NCI-H1436 (cell line): ENCODE data around the gene TMUB1.

Experiments used
- DNase-seq: peaks from one replicate; lab custom pipeline; 2025; lab: John Stamatoyannopoulos, UW

Gene TMUB1

DNA sequence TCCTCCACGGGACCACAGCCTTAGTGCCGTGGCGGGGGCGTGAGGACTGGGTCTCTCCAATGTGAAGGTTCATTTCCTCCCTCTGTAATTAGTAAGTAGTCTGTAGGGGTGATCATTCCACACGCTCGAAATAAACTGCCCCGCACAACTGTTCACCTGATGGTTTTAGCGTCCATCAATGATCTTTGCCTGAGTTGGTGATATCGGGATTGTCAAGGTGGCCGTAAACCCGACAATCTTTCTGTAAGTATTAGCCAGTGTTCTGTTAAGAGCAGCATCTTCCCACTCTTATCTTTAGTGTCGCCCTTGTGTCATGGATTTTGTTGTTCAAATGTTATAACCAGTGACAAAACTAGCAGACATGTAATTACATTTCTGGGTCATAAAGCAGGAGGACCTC is 20.7 kb upstream of the TMUB1 start:
- DNase-seq = no peak

DNA sequence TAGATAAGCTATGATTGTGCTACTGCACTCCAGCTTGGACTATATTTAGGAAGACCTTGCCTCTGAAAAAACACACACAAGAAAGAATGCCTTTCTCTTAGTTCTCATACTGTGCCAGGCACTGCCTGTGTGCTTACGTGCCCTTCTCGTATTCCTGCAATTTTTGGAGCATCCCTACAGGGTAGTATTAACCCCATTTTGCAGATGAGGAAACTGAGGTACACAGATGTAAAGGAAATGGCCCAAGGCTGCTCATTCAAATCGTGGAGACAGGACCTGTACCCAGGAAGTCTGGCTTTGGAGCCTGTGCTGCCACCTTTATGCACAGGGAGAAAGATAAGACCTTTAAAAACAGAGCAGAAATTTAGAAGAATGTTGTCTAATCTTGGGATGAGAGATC is 19.7 kb upstream of the TMUB1 start:
- no peak for DNase-seq

DNA sequence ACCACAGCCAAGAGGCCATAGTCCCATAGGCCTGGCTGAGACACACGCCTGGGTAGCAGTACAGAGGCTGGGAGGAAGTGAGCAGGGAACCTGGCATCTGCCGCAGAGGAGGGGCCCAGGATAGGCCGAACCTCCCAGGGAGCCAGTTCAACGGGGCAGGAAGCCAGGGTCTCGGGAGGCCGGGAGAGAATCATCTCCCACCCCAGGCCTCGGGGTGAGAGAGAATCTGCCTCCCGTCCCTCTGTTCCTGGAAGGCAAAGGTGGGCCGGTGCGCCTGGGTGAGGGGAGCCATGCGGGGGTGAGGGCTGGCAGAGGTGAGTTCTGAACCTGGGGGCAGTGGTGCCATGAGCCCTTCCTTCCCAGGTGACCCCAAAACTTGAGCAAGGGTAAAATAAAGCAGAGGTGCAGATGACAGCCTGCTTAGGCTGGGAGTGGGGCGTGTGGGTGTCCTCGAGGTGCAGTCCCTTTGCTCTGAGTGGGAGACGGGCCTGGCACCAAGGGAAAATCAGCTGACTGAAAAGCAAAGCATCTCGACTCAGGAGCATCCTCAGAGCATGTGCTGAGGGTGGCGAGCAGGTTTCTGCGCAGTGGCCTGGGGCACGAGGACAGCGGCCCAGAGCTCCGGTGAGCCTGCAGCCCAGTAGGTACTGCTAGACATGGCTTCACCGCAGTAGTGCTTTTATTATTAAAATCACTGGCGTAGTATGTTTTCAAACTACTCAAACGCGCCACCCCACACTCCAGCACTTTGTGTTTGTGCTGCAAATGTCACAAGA is 18.5 kb upstream of the TMUB1 start:
- DNase-seq = no peak

DNA sequence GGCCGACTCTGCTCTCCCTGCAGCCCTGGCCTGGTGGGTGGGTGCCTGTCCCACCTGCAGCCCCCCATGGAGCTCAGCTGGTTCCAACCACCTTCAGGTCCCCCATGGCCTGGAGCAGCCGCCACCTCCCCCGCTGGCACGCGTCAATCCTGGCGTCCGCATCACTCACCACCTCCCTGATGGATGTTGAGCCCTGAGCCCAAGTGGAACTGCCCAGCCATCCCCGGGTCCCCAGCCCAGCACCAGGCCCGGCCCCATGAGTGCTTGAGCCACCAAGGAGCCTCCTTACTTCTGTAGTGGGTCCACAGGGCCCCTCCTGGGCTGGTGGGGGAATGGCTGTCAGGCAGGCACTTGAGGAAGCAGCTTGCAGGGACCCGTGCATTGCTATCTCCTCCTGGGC is 17.6 kb upstream of the TMUB1 start:
- no peak for DNase-seq

DNA sequence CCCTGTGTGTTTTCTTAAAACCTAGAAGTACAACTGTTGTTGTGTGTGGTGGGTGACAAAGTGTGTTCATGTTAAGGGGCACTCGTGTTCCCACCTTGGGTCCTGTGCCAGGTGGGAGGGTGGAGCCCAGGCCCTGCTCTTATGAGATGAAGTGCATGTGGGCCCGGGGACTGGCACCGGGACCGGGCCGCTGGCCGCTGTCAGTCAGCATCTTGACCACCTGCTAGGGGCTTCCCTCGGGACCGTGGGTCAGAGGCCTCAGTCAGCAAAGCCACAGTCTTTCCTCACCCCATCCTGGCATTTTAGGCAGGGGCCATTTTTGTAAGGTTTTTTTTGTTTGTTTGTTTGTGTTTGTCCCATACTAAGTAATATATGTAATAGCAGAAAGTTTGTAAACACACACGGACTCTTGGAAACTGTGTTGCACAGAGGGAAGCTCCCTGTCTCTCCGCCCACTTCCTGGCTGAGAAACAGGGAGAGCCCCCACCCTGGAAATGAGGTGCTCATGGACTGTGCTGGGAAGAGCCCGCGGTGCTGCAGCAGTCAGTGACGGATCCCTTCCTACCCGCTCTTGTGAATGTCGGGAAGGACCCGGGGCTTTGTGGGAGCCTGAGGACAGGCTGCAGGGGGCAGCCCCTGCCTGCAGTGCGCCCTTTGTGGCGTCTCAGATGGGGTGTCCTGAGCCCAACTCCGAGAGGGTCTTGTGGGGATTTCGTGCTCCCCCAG is 16.4 kb upstream of the TMUB1 start:
- DNase-seq = no peak

DNA sequence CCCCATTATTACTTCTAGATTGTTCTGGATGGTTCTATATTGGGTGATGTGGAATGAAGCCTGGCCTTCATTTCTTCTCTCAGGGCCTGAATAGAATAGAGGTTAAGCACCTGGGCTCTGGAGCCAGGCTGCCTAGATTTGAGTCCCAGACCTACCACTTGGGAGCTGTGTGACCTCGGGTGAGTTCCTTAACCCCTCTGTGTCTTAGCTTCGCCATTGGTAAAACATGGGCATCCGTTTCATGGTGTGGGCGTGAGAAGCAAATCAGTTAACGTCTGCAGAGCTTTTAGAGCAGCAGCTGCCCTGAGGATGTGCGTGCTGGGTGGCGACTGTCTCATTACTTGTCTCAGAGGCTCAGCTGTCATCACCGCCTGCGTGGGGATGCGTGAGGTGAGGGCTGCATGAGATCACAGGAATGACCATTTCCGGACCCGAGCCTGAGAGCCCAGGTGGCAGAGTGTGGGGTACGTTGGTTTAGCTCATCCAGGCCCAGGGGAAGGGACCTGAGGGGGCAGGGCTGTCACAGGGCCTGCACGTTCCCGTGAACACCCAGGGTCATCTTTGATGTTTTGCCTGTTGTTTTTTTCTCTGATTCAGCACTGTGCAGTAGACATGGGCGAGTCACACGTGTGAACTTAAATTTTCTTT is 12.7 kb upstream of the TMUB1 start:
- no peak for DNase-seq

DNA sequence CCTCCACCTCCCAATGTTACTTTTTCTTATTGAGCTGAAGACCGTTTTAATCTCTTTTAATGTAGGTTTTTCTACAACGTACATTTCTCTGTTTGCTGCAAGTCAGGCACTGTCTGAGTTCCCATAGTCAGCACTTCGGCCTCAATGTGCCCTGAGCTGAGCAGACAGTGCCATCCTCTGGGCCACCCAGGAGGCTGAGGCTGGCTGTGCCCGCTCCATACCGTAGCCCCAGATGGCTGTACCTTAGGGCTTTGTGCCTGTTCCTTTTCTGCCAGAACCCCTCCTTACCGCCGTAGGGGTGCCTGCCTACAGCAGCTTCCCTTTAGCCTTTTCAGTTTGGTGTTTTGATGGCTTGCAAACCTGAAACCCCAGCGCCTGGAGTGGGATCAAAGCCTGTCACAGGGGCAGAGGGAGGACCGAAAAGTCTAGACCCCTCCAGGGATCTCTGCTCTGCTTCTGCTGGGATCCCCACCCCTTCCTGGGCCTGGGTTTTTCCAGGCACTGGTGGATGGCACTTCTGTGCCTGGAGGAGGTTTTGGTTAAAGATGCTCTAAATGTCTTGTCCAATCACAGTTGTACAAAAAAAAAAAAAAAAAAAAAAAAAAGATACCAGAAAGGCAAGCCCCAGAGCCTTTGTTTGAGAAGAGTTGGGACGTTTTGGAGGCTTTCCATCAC is 12.0 kb upstream of the TMUB1 start:
- DNase-seq = no peak

DNA sequence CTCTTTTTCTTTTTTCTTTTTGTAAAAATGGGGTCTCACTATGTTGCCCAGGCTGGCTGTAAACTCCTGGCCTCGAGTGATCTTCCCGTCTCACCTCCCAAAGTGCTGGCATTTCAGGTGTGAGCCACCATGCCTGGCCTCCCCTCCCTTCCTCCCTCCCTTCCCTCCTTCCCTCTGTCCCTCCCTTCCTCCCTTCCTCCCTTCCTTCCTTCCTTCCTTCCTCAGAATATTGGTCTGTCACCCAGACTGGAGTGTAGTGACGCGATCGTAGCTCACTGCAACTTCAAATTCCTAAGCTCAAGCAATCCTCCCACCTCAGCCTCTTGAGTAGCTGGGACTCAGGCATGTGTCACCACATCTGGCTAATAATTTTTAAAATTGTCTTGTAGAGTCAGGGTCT is 11.4 kb upstream of the TMUB1 start:
- no peak for DNase-seq

DNA sequence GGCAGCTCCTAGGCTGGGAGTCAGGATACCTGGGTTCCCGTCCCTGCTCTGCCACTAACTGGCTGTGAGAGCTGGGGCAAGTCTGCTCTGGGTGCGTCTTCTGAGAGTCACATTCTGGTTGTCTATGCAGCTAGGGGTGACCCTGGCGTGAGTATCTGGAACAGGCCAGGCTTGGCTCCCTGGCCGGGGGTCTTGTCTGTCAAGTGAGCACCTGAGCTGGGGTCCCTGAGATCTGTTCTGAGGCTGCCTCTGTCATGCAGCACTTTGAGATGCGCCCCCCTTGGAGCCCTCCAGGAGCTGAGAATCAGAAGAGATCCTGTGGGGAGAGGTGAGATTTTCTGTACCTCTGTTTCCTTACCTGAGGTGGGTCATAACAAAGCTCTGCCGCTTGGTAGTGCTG is 10.5 kb upstream of the TMUB1 start:
- DNase-seq = no peak

DNA sequence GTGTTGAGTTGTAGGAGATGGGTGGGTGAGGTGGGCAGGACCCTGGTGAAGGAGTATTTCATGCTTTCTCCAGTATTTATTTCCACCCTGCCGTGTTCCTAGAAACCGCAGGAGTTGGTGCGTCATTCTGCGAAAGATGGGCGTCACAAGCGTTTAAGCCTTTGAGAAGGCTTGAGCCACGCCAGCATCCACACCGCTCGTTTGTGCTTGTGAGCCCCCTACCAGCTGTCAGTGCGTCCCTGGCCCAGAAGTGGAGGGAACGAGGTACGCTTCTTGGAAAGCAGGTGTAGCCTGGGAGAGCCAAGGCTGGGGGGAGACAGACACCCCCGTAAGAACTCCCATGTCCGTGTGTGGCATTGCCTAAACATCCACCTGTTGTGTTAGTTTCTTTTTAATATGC is 8.7 kb upstream of the TMUB1 start:
- no peak for DNase-seq

DNA sequence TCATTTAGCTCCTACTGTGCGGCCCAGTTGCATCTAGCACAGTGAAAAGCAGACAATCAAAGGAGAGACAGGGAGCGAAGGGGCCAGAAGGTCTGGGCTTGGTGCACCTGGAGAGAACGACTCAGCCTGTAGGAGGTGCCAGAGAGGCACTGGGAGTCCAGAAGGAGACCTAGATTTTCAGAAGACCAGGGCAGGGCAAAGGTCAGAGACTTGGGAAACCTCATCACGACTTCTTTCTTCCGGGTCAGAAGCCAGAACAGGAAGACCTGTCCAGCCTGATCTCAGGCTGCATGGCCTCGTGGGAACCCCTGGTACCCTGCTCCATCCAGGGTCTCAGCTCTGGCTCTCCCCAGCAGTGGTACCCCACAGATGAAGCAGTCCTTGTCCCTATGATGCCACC is 8.1 kb upstream of the TMUB1 start:
- DNase-seq = no peak

DNA sequence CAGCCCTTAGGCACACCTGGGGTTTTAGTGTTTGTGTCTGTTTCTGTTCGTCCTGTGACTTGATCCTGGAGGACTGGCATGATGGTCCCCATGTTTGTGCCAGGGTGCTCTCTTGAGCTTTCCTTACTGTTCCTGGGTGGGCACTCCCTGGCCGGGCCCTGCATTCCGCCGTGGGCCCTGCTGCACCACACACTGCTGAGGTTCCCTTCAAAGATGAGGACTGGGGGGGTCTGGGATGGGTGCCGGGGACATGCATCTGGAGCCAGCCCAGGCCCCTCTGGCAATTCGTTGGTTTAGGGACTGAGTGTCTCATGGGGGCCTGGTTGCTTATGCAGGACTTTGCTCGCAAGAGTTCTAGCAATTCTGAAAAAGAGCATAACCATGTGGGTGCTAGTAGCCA is 7.7 kb upstream of the TMUB1 start:
- no peak for DNase-seq

DNA sequence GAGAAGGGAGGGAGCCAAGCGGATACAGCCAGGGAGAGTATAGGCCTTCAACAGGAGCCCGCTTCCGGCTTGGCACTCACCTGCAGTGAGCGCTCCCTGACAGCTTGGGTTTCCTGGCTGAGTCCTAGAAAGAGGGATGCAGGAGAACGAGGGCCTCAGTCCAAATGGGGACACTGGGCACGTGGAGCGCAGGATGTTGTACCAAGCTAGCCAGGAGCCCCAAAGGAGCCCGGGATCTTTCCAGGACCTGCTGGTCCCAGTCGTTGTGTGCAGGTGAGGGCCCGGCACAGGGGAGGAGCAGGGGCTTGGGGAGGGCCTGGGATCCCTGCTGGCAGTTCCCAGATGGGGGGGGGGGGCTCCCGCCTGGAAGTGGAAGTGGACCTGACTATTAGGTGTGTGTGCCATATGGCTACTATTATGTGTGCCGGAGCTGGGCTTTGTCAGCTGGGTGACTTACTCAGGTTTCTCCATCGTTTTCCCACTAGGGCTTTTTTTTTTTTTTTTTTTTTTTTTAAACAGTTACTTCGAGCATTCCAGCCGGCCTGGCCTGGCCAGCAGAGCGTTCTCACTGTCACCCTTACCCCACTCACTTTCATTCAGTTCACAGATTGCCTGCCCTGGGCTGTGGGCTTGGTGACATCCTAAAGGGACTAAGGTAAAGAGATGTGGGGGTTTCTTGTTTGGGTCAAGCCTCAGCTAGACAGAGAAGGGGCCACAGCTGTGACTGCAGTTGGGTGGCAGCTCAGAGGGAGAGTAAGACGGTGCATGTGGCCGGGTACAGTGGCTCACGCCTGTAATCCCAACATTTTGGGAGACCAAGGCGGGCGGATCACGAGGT is 6.8 kb upstream of the TMUB1 start:
- DNase-seq = no peak

DNA sequence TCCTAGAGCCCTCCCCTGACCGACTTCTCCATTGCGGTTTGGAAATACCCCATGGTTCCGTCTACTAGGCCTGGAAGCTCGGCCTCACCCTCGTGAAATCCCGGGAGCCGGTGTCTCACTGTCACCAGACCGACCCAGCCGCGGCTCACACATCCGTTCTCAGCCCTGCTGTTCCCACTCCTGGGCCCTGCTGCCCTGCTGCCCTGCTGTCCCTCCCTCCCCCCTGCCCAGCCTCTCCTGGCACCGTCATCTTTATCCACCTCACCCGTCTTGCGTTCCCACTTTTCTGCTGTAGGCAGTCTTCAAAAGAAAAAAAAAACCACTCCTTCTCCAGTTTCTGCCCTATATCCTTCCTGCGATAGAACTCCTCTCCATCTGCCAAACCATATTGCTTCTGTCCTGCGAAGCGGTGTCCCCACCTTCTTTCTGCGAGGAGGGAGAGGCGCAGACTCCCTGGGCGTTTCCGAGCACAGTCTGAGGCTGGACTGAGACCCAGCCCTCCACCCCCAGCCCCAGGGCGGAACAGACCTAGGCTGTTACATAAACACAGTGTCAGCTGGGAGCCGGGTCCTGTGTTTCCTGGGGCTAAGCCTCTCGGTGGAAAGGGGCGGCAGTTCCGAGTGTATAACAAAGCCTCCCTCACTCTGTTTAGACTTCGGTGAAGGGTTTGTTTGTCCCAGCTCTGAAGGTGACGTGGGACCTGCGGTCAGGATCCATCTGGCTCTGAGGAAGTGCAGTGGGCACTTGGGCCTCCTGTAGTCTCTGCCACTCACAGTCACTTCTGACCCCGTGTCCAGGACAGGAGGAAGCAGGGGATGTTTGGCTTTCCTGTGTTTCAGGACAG is 5.8 kb upstream of the TMUB1 start:
- no peak for DNase-seq

DNA sequence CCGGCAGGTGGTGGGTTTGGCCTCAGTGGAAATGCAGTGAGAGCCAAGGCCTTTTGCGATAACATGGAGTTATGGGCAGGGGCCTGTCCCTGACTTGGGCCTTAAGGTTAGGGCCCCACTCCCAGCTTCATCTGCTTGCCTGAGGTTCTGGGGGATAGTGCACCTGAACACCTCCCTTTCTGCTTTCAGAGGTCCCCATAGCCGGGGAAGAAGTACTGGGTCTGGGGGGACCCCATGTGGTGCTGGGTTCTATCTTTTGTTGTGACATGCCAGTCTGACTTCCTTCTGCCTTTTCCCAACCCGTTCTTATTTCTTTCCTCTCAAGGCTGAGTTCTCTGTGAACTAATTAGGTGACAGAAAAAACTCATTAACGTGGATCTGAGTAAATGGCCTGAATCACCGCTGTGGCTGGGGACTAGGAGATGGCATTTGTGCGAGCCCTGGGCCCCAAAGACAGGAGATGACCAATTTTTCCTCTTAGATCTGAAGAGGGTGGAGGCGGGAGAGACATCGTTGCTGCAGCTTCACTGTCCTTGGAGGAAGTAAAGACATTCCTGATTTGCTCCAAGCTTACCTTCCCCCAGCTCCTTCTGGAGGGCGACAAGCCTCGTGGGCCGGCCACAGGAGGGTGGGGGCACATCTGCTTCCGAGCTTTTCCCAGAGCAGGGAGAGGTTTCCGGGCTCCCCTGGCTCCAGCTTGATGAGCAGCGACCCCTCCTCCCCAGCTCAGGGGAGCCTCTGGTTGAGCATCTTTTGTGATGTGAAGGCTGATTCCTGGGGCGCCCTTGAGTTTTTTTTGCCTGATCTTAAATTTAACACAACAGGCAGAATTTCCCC is 4.9 kb upstream of the TMUB1 start:
- no peak for DNase-seq

DNA sequence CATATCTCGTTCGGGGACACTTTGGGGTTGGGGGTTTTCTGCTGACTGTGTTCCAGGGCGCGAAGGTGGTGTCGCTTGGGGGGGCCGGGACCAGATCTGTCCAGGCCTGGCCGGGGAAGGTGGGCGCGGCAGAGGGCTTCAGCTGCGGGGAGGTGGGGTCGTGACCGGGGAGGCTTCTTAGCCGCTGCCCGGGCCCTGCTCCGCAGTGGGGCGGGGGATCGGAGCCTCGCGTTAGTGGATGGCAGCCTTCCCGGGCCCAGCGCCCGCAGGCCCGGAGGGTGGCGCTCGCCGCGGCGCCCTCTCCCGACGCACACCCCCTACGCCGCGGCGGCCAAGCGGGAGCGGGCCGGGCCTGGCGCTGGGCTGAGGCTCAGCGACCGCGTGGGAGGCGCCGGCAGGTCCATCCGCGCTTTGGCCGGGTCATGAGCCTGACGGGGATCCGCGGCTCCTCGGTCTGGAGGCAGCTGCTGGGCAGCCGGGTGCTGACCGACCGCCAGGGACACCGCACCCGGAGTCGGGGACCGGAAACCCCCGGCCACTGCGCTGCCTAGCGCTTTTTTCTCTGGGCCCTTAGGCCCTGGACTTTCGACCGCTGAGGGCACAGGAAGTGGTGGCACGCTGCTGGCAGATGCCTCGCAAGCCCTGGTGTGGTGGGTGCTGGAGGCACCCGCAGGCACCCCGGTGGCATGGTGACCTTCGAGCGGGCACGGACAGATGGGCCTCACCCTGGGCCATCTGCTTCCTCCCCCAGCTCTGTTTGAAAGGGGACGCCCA is 4.1 kb upstream of the TMUB1 start:
- DNase-seq = no peak

DNA sequence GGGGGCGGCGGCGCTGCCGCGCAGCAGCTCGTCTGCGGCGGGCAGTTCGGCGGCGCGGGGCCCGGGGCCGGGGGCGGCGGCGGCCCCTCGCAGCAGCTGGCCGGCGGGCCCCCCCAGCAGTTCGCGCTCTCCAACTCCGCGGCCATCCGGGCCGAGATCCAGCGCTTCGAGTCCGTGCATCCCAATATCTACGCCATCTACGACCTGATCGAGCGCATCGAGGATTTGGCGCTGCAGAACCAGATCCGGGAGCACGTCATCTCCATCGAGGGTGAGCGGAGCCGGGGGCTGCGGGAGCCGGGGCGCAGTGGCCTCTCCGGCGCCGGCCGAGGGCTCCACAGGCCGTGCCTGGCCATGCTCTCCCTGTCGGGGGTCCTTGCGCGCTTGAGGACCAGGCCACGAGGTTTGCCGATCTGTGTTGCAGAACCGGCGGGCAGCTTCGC is 3.5 kb upstream of the TMUB1 start:
- no peak for DNase-seq

DNA sequence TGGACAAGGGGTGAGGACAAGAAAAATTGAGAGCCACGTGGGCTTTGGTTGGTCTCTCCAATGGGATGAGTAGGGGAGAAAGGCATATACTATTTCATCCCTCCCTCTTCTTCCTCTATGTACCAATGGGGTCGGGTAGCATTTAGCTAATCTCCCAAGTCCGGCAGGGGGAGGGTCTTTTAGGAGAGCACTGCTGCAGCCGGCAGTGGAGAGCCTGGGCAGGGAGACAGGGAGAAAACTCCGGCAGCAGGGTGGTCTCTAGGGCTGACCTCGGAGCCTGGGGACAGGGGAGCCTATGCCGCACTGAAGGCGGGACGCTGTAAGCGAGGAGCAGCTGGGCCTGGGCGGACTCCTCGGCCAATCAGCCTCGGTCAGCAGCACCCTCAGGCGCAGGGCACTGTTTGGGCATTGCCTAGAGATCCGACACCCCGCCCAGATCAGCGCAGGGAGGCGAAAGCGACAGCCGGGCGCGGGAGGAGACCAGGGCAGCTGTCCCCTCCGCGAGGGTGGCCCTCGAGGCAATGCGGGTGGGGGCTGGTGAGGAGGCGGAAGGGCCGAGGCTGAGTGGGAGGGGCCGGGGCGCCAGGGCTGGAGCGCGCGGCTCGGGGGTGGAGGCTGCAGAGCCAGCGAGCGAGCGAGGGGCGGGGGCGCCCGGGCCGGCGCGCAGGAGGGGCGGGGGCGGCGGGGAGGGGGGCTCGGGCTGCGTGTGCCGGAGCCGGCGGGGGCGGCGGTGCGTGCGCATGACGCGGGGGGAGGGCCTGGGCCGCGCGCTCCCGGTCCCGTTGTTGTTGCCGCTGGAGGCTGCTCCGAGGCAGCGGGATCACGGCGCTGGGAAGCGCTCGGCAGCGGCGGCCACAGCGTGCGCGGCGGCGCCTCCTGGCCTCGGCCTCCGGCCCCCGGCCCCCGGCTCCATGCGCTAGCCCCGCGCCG is 2.7 kb upstream of the TMUB1 start, which contains the start of gene AGAP3:
AGAP3 (plus strand) TSS at position 785 of the 930 bp plus-strand sequence. CDS start 267 bp downstream, outside the sequence.
- peak; percentile 44 for DNase-seq
